Esophagus muscularis mucosa (tissue), 3 donors: ENCODE measurements around the gene MRPL54.

Experiments
- CTCF ChIP-seq, 3 experiments: fragments of 200-600 bp in 2 of 3; fragments of 450-650 bp in 1 of 3; sonication (generic) in 2 of 3; IDR thresholded peaks; one replicate each; pipeline ENCODE4 v1.5.1; 2017 to 2019; ENCODE audit warnings: antibody characterized with exemption in 3 of 3, mild to moderate bottlenecking in 2 of 3, moderate library complexity in 1 of 3
- POLR2A ChIP-seq: fragments of 450-650 bp; IDR thresholded peaks from one replicate; pipeline ENCODE4 v1.6.1; 2017; ENCODE audit warnings: antibody characterized with exemption, moderate library complexity, mild to moderate bottlenecking, low read depth

- TF ChIP-seq POLR2A (no peak), CTCF (IDR thresholded peaks at IDR 0.05) (peak in 1 of 3 experiments; percentile 8)
Measured at GRCh38 chr19:3783660-3784584, 21.4 kb downstream of the MRPL54 start.
